H1 (cell line): ENCODE measurements around the gene FGF1. TPM values are rescaled to one million over a fixed set of nuclear protein-coding genes. Genes with fewer than 3 reads are reported as not detected.

ENCODE experiments used
- CTCF ChIA-PET: fragments of 300-600 bp; sonication (Branson Sonifier 250); formaldehyde crosslinking; loops from one replicate; lab custom pipeline; 2021; ENCODE audit not compliant: partially characterized antibody; lab: Charles Lee
- POLR2A ChIA-PET: fragments of 300-600 bp; sonication (Branson Sonifier 250); formaldehyde crosslinking; loops from one replicate; lab custom pipeline; 2021; ENCODE audit warnings: inconsistent platforms; ENCODE audit not compliant: partially characterized antibody; lab: Charles Lee
- DNase-seq, 2 experiments: peaks; one replicate each; pipeline versions ENCODE4 v3.0.0 to v3.0.0-alpha.2; 2010 to 2022; ENCODE audit warnings: low spot score in 2 of 2, low read depth in 1 of 2, mixed read lengths in 1 of 2
- FAIRE-seq: peaks from 2 replicates; lab custom pipeline; 2011; peaks lifted over from hg19 to GRCh38; lab: Jason Lieb, UNC
- H2AFZ ChIP-seq: 2 replicates; pipeline ENCODE4 v1.8.1; 2012; ENCODE audit warnings: low read length, inconsistent platforms
- H2AK5ac ChIP-seq: 2 replicates; pipeline ENCODE4 v1.6.1; 2013; ENCODE audit warnings: low read depth, low read length
- H2BK120ac ChIP-seq: replicated peaks from 2 replicates; pipeline ENCODE3; 2013; ENCODE audit warnings: low read depth, low read length, inconsistent platforms
- H2BK12ac ChIP-seq: 2 replicates; pipeline ENCODE4 v1.6.1; 2013; ENCODE audit warnings: low read depth, low read length
- H2BK15ac ChIP-seq: 2 replicates; pipeline ENCODE4 v1.6.1; 2013; ENCODE audit warnings: low read length
- H2BK20ac ChIP-seq: 2 replicates; pipeline ENCODE4 v1.6.1; 2013; ENCODE audit warnings: low read length
- H2BK5ac ChIP-seq: 2 replicates; pipeline ENCODE4 v1.6.1; 2013; ENCODE audit warnings: low read depth, low read length
- H3K14ac ChIP-seq: 2 replicates; pipeline ENCODE4 v1.6.1; 2013; ENCODE audit warnings: inconsistent platforms; ENCODE audit not compliant: insufficient read length
- H3K18ac ChIP-seq: 2 replicates; pipeline ENCODE4 v1.6.1; 2013; ENCODE audit warnings: low read length; ENCODE audit errors: extremely low read depth
- H3K23ac ChIP-seq: 2 replicates; pipeline ENCODE4 v1.6.1; 2013; ENCODE audit warnings: inconsistent platforms; ENCODE audit not compliant: insufficient read length
- H3K23me2 ChIP-seq: 2 replicates; pipeline ENCODE4 v1.6.1; 2013; ENCODE audit warnings: low read depth, low read length
- H3K27ac ChIP-seq: 2 replicates; pipeline ENCODE4 v1.6.1; 2011; ENCODE audit warnings: low read depth, low read length, inconsistent platforms
- H3K27me3 ChIP-seq, 4 experiments: replicated peaks in 1 of 4; 1 replicate in 1 of 4; 2 replicates in 3 of 4; pipeline versions ENCODE4 v1.6.1 to v1.8.1; 2011 to 2013; ENCODE audit warnings: low read length in 3 of 4, mild to moderate bottlenecking in 3 of 4, inconsistent platforms in 2 of 4, mixed read lengths in 2 of 4, moderate library complexity in 1 of 4; ENCODE audit not compliant: control insufficient read depth in 3 of 4, insufficient read depth in 3 of 4; ENCODE audit errors: extremely low read depth in 1 of 4
- H3K36me3 ChIP-seq, 4 experiments: 2 replicates each; pipeline versions ENCODE4 v1.6.1 to v1.8.1; 2011 to 2013; ENCODE audit warnings: mild to moderate bottlenecking in 4 of 4, low read length in 3 of 4, moderate library complexity in 2 of 4, control low read depth in 1 of 4, inconsistent platforms in 1 of 4; ENCODE audit not compliant: insufficient read depth in 4 of 4, control insufficient read depth in 2 of 4
- H3K4ac ChIP-seq: replicated peaks from 2 replicates; pipeline ENCODE3; 2013; ENCODE audit warnings: low read length, low read depth, mixed read lengths, inconsistent platforms; ENCODE audit not compliant: insufficient read length
- H3K4me1 ChIP-seq, 4 experiments: replicated peaks in 1 of 4; 1 replicate in 1 of 4; 2 replicates in 3 of 4; pipeline versions ENCODE4 v1.6.1 to v1.8.1; 2011 to 2013; ENCODE audit warnings: low read length in 3 of 4, inconsistent platforms in 2 of 4, mixed read lengths in 1 of 4; ENCODE audit not compliant: insufficient read depth in 4 of 4, control insufficient read depth in 3 of 4
- H3K4me2 ChIP-seq, 2 experiments: 2 replicates each; pipeline versions ENCODE4 v1.6.1 to v1.8.1; 2011 to 2013; ENCODE audit warnings: low read depth in 2 of 2, low read length in 2 of 2, control low read depth in 1 of 2, inconsistent platforms in 1 of 2, mild to moderate bottlenecking in 1 of 2; ENCODE audit not compliant: insufficient read depth in 1 of 2
- H3K4me3 ChIP-seq, 4 experiments: fragments of 200-600, 300-600 bp in 1 of 4; sonication (generic), shearing (Covaris generic), sonication (Bioruptor Twin) in 1 of 4; 2 replicates each; pipeline versions ENCODE4 v1.5.1 to v1.8.1; 2011 to 2016; ENCODE audit warnings: low read length in 4 of 4, low read depth in 3 of 4, control low read depth in 2 of 4, inconsistent platforms in 2 of 4, mild to moderate bottlenecking in 2 of 4, mixed read lengths in 1 of 4, moderate library complexity in 1 of 4; ENCODE audit not compliant: insufficient read depth in 2 of 4; ENCODE audit errors: extremely low read depth in 1 of 4
- H3K56ac ChIP-seq: replicated peaks from 2 replicates; pipeline ENCODE3; 2013; ENCODE audit warnings: low read depth, mild to moderate bottlenecking, mixed read lengths, low read length, inconsistent platforms; ENCODE audit not compliant: insufficient read length
- H3K79me1 ChIP-seq: 2 replicates; pipeline ENCODE4 v1.6.1; 2013; ENCODE audit warnings: low read depth, low read length, control low read depth
- H3K79me2 ChIP-seq, 2 experiments: 2 replicates each; pipeline versions ENCODE4 v1.6.1 to v1.8.1; 2012 to 2013; ENCODE audit warnings: low read length in 2 of 2, mild to moderate bottlenecking in 2 of 2, inconsistent platforms in 1 of 2; ENCODE audit not compliant: insufficient read depth in 2 of 2, control insufficient read depth in 1 of 2
- H3K9ac ChIP-seq, 4 experiments: replicated peaks in 1 of 4; 1 replicate in 1 of 4; 2 replicates in 3 of 4; pipeline versions ENCODE4 v1.6.1 to v1.8.1; 2011 to 2013; ENCODE audit warnings: low read depth in 3 of 4, low read length in 3 of 4, control low read depth in 2 of 4, mild to moderate bottlenecking in 2 of 4, moderate library complexity in 2 of 4, inconsistent platforms in 1 of 4; ENCODE audit errors: extremely low read depth in 1 of 4
- H3K9me3 ChIP-seq, 2 experiments: 2 replicates each; pipeline versions ENCODE4 v1.6.1 to v1.8.1; 2012 to 2013; ENCODE audit warnings: mild to moderate bottlenecking in 2 of 2, moderate library complexity in 2 of 2, control low read depth in 1 of 2, inconsistent platforms in 1 of 2, low read depth in 1 of 2, low read length in 1 of 2, mixed read lengths in 1 of 2; ENCODE audit not compliant: insufficient read depth in 2 of 2
- H4K20me1 ChIP-seq, 2 experiments: replicated peaks in 1 of 2; 2 replicates each; pipeline versions ENCODE3 to v1.8.1; 2011 to 2013; ENCODE audit warnings: inconsistent platforms in 2 of 2, low read length in 2 of 2, mild to moderate bottlenecking in 1 of 2; ENCODE audit not compliant: insufficient read depth in 2 of 2, control insufficient read depth in 1 of 2
- H4K5ac ChIP-seq: 2 replicates; pipeline ENCODE4 v1.6.1; 2013; ENCODE audit warnings: low read length, low read depth, mixed read lengths, inconsistent platforms; ENCODE audit not compliant: insufficient read length
- H4K8ac ChIP-seq: 2 replicates; pipeline ENCODE4 v1.8.0; 2013; ENCODE audit warnings: mild to moderate bottlenecking, moderate library complexity, low read length, inconsistent platforms; ENCODE audit not compliant: insufficient read depth; ENCODE audit errors: extremely low read depth
- H4K91ac ChIP-seq: replicated peaks from 2 replicates; pipeline ENCODE3; 2013; ENCODE audit warnings: low read length, mixed read lengths, inconsistent platforms; ENCODE audit not compliant: insufficient read length
- BRCA1 ChIP-seq: IDR thresholded peaks from 2 replicates; pipeline ENCODE4 v1.6.1; 2012; ENCODE audit warnings: low read depth, low read length, improper control_type of control experiment
- GTF2F1 ChIP-seq: IDR thresholded peaks from 2 replicates; pipeline ENCODE4 v1.6.1; 2012; ENCODE audit warnings: low read depth, low read length, improper control_type of control experiment, borderline replicate concordance
- POLR2A ChIP-seq, 2 experiments: IDR thresholded peaks; 1 replicate in 1 of 2; 2 replicates in 1 of 2; pipeline ENCODE4 v1.6.1; 2011; ENCODE audit warnings: low read depth in 2 of 2, low read length in 2 of 2, mild to moderate bottlenecking in 2 of 2; ENCODE audit errors: control extremely low read depth in 1 of 2
- RXRA ChIP-seq: IDR thresholded peaks from 2 replicates; pipeline ENCODE4 v1.6.1; 2011; ENCODE audit warnings: low read depth, mild to moderate bottlenecking, low read length, moderate library complexity; ENCODE audit not compliant: insufficient read depth
- SIX5 ChIP-seq: IDR thresholded peaks from 2 replicates; pipeline ENCODE4 v1.6.1; 2011; ENCODE audit warnings: mild to moderate bottlenecking, low read depth, low read length
- TCF12 ChIP-seq: IDR thresholded peaks from 2 replicates; pipeline ENCODE4 v1.6.1; 2011; ENCODE audit warnings: low read depth, mild to moderate bottlenecking, low read length
- WGBS, 2 experiments: shearing (Covaris generic) in 1 of 2; methylation state at CpG; one replicate each; pipeline versions ENCODE4 v1.1.6 to v1.1.7; 2013 to 2015; ENCODE audit warnings: low lambda C conversion rate in 2 of 2, mixed read lengths in 2 of 2, inconsistent platforms in 1 of 2, low coverage in 1 of 2, missing lambda C conversion rate in 1 of 2; ENCODE audit not compliant: insufficient replicate concordance in 2 of 2, insufficient coverage in 1 of 2, insufficient read length in 1 of 2; ENCODE audit errors: extremely low coverage in 1 of 2, missing lambda C conversion rate in 1 of 2; 5-methylcytosine and 5-hydroxymethylcytosine counted together
- polyA plus RNA-seq, 7 experiments: library from polyadenylated mRNA; depleted of rRNA in 3 of 7; stranded (reverse) in 5 of 7; unstranded in 2 of 7; fragments of >200 nt in 5 of 7; fragments of 200-250 nt in 2 of 7; gene quantifications; 1 replicate in 5 of 7; 2 replicates in 1 of 7; 4 replicates in 1 of 7; pipeline versions ENCODE4 v1.2.1 to v1.2.3, GENCODE V29; 2011 to 2013; ENCODE audit warnings: missing spikeins in 2 of 7, mixed read lengths in 2 of 7
- total RNA-seq: library from RNA; stranded (reverse); fragmentation: NEBNext Ultra II Directional; extraction: Animal tissue kit (Norgen Biotek cat#: 25700); gene quantifications from 2 replicates; pipeline ENCODE4 v1.2.1, GENCODE V29; 2021

Gene FGF1
- total and polyA plus RNA-seq, 2 of the 8 experiments (the other 6 are each of a cell fraction or from before 2014, with no cell fraction given), result 0.30 to 0.50 TPM

DNA sequence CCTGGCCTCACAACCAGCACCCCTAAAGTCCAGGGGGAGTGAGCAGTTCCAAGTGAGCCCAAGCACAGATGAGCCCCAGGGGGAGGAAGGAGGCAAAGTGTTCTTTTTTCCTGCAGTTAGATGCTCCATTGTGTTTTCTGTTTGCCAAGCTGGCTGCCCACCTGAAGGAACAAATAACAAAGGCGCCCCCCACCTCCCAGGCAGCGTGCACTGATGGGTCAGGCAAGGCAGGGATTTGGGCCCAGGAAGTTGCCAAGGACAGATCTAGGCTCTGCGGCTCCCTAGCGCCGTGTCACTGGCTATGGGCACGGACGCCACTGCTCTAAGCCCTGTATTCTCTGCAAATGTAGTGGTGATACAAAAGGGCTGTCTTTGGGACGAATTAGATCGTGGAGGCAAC lies 21.8 kb downstream of the FGF1 start:
- peaks cover 0 to 9% (median 0%) of the 10 kb centered on the region in 4 experiments; a peak in 2 of 7 replicates for H3K4me1 ChIP-seq
- no peaks in the 10 kb centered on the region for H3K79me1 ChIP-seq
- no peak overlapping the region for H3K23ac ChIP-seq
- no peaks in the 10 kb centered on the region; a peak in 2 of 7 replicates for H3K27me3 ChIP-seq
- no peak overlapping the region for H3K4ac ChIP-seq
- no peak for FAIRE-seq
- no peak overlapping the region; the same call in 1 of the 2 replicates for H2BK20ac ChIP-seq
- 86% methylated on average over 9 of the region's 9 CpGs; no CpG with 5 or more reads in 1 of the 2 experiments for WGBS, 2 experiments
- H3K36me3 ChIP-seq, result no peaks in the 10 kb centered on the region
- H2BK15ac ChIP-seq, result no peak overlapping the region
- POLR2A ChIA-PET, result no interaction called here
- H2BK12ac ChIP-seq, result no peak overlapping the region
- H3K79me2 ChIP-seq, result no peaks in the 10 kb centered on the region
- H4K91ac ChIP-seq, result no peak overlapping the region
- no peak overlapping the region for H3K56ac ChIP-seq
- no peak overlapping the region for H3K9ac ChIP-seq
- H4K20me1 ChIP-seq, result no peaks in the 10 kb centered on the region
- H3K4me2 ChIP-seq, result no peak overlapping the region
- CTCF ChIA-PET, result interaction anchor here (1.0 to 17.4 kb wide), 5 partner anchors 10 to 53 kb away, joined by 3 to 605 read pairs (median 8); partner anchors contain the start of gene FGF1
- no peak overlapping the region for H3K27ac ChIP-seq
- no peak overlapping the region for H2BK5ac ChIP-seq
- H3K9me3 ChIP-seq, result no peaks in the 10 kb centered on the region
- H4K8ac ChIP-seq, result no peak overlapping the region
- no peak overlapping the region for H3K4me3 ChIP-seq
- DNase-seq, result no peak
- no peak overlapping the region for H2AK5ac ChIP-seq
- H2BK120ac ChIP-seq, result no peak overlapping the region
- no peak overlapping the region for H3K18ac ChIP-seq
- no peak overlapping the region for H2AFZ ChIP-seq
- H4K5ac ChIP-seq, result no peak overlapping the region
- no peaks in the 10 kb centered on the region; the same call in 1 of the 2 replicates for H3K23me2 ChIP-seq
- H3K14ac ChIP-seq, result no peak overlapping the region
- TF ChIP-seq GTF2F1 (no peak), TCF12 (no peak), RXRA (no peak), BRCA1 (no peak), SIX5 (no peak), POLR2A (IDR thresholded peaks at IDR 0.05; ENCODE audit: control extremely low read depth in 1 of 2, low read depth in 2 of 2, low read length in 2 of 2) (no peak)
